ENCODE data around the gene MNDA. TPM values are rescaled to one million over a fixed set of nuclear protein-coding genes. Genes with fewer than 3 reads are reported as not detected.
"Not testable (repeated sequence)": the region's sequence is repeated elsewhere in the genome, so short reads cannot be mapped to it uniquely, and the experiment has no call there.

The MNDA gene
- total RNA-seq, 1 experiment from 2014 or later = not detected

DNA sequence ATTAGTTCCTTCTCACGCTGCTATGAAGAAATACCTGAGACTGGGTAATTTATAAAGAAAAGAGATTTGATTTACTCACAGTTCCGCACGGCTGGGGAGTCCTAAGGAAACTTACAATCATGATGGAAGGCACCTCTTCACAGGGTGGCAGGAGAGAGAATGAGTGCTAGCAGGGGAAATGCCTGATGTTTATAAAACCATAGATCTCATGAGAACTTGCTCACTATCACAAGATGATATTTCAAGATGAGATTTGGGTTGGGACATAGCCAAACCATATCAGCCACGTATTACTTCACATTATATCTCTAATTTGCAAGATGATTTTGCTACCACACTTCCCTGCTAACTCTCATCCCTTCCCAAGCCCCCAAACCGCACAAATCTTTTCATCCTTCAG lies 9.1 kb downstream of the MNDA start:
- Histone ChIP-seq H4K20me1 (ENCODE audit: insufficient read depth) (no peaks in the 10 kb centered on the region), H3K4me2 (no peak overlapping the region), H3K9me3 (ENCODE audit: insufficient read depth, low read depth) (no peaks in the 10 kb centered on the region), H3F3A (ENCODE audit: insufficient read depth, low read depth) (no peaks in the 10 kb centered on the region), H2AFZ (no peak overlapping the region), H3K36me3 (ENCODE audit: low read depth) (no peaks in the 10 kb centered on the region), H3K27ac (no peak overlapping the region), H3K4me1 (replicated peaks; ENCODE audit: insufficient read depth) (no peaks in the 10 kb centered on the region), H3K4me3 (no peak overlapping the region), H3K9me2 (ENCODE audit: insufficient read depth) (no peaks in the 10 kb centered on the region), H3K79me2 (ENCODE audit: low read depth) (no peaks in the 10 kb centered on the region), H3K27me3 (ENCODE audit: insufficient read depth, low read depth) (no peaks in the 10 kb centered on the region; the same call in 1 of the 2 replicates)
- no peak for TF ChIP-seq EZH2 (IDR thresholded peaks at IDR 0.05; ENCODE audit: low read depth)
- TF ChIP-seq, protein P1, sequence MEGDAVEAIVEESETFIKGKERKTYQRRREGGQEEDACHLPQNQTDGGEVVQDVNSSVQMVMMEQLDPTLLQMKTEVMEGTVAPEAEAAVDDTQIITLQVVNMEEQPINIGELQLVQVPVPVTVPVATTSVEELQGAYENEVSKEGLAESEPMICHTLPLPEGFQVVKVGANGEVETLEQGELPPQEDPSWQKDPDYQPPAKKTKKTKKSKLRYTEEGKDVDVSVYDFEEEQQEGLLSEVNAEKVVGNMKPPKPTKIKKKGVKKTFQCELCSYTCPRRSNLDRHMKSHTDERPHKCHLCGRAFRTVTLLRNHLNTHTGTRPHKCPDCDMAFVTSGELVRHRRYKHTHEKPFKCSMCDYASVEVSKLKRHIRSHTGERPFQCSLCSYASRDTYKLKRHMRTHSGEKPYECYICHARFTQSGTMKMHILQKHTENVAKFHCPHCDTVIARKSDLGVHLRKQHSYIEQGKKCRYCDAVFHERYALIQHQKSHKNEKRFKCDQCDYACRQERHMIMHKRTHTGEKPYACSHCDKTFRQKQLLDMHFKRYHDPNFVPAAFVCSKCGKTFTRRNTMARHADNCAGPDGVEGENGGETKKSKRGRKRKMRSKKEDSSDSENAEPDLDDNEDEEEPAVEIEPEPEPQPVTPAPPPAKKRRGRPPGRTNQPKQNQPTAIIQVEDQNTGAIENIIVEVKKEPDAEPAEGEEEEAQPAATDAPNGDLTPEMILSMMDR (conservative IDR thresholded peaks at IDR 0.05) = no peak
- ChIA-PET POLR2A (ENCODE audit: unreplicated experiment) (no interaction called here), CTCF (no interaction called here)
- intact Hi-C loops (cut with micrococcal nuclease; ENCODE audit: unreplicated experiment) = no loop called here
- no TSS peak for BruUV-seq (replicated peaks)
- DNase-seq = no peak

DNA sequence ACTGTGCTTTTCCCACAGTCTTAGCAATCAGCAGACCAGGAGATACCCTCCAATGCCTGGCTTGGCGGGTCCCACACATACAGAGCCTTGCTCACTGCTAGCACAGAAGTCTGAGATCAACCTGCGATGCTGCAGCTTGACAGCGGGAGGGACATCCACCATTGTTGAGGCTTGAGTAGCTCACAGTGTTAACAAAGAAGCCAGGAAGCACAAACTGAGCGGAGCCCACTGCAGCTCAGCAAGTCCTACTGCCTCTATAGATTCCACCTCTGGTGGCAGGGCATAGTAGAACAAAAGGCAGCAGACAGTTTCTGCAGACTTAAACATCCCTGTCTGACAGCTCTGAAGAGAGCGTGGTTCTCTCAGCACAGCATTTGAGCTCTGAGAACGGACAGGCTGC lies 33.4 kb downstream of the MNDA start:
- Histone ChIP-seq H3K36me3 (ENCODE audit: low read depth) (no peaks in the 10 kb centered on the region), H3K9me3 (ENCODE audit: insufficient read depth, low read depth) (no peaks in the 10 kb centered on the region), H3K79me2 (ENCODE audit: low read depth) (no peaks in the 10 kb centered on the region), H3K27ac (no peak overlapping the region), H3K27me3 (ENCODE audit: insufficient read depth, low read depth) (no peaks in the 10 kb centered on the region), H3K4me1 (replicated peaks; ENCODE audit: insufficient read depth) (no peaks in the 10 kb centered on the region), H3K9me2 (ENCODE audit: insufficient read depth) (no peaks in the 10 kb centered on the region), H3K4me2 (no peak overlapping the region), H2AFZ (no peak overlapping the region), H4K20me1 (ENCODE audit: insufficient read depth) (no peaks in the 10 kb centered on the region), H3K4me3 (no peak overlapping the region), H3F3A (ENCODE audit: insufficient read depth, low read depth) (no peaks in the 10 kb centered on the region)
- intact Hi-C loops (cut with micrococcal nuclease; ENCODE audit: unreplicated experiment) = no loop called here
- ChIA-PET POLR2A (ENCODE audit: unreplicated experiment) (no interaction called here), CTCF (no interaction called here)
- TF ChIP-seq, protein P1 (conservative IDR thresholded peaks at IDR 0.05) = no peak
- TF ChIP-seq EZH2 (IDR thresholded peaks at IDR 0.05; ENCODE audit: low read depth) = no peak
- no TSS peak for BruUV-seq (replicated peaks)
- DNase-seq = no peak

DNA sequence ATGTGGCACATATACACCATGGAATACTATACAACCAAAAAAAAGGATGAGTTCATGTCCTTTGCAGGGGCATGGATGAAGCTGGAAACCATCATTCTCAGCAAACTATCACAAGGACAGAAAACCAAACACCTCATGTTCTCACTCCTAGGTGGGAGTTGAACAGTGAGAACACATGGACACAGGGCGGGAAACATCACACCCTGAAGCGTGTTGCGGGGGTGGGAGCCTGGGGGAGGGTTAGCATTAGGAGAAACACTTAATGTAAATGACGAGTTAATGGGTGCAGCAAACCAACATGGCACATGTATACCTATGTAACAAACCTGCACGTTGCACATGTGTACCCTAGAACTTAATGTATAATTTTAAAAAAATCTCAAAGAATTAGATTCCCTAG lies 39.3 kb downstream of the MNDA start:
- H3K4me1 ChIP-seq (replicated peaks; ENCODE audit: insufficient read depth); intact Hi-C loops (cut with micrococcal nuclease; ENCODE audit: unreplicated experiment); H3K36me3 ChIP-seq (ENCODE audit: low read depth); H4K20me1 ChIP-seq (ENCODE audit: insufficient read depth); H3K4me3 ChIP-seq; H3K79me2 ChIP-seq (ENCODE audit: low read depth); H2AFZ ChIP-seq; H3K9me2 ChIP-seq (ENCODE audit: insufficient read depth); CTCF ChIA-PET; H3K4me2 ChIP-seq; H3K9me3 ChIP-seq (ENCODE audit: insufficient read depth, low read depth); H3K27me3 ChIP-seq (ENCODE audit: insufficient read depth, low read depth); H3F3A ChIP-seq (ENCODE audit: insufficient read depth, low read depth); BruUV-seq (replicated peaks); H3K27ac ChIP-seq; DNase-seq; POLR2A ChIA-PET (ENCODE audit: unreplicated experiment): not testable (repeated sequence)

DNA sequence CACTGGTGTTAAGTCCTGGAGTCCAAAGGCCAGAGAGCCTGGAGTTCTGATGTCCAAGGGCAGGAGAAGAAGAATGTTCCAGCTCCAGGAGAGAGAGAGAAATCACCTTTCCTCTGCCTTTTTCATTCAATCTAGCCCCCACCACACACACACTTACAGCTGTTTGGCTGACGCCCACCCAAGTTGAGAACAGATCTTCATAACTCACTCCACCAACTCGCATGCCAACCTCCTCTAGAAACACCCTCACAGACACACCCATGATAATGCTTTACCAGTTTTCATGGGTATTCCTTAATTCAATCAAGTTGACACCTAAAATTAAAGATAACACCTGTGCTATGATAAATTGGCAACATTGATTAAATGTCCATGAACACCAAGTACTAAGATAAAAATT lies 42.0 kb downstream of the MNDA start:
- Histone ChIP-seq H3K9me2 (ENCODE audit: insufficient read depth) (no peaks in the 10 kb centered on the region; the same call in 1 of the 2 replicates), H3K4me1 (replicated peaks; ENCODE audit: insufficient read depth) (no peaks in the 10 kb centered on the region), H3K4me3 (no peak overlapping the region), H3K4me2 (no peak overlapping the region), H3F3A (ENCODE audit: insufficient read depth, low read depth) (no peaks in the 10 kb centered on the region), H3K36me3 (ENCODE audit: low read depth) (no peaks in the 10 kb centered on the region), H3K27ac (no peak overlapping the region), H4K20me1 (ENCODE audit: insufficient read depth) (no peaks in the 10 kb centered on the region; the same call in 1 of the 2 replicates), H3K79me2 (ENCODE audit: low read depth) (no peaks in the 10 kb centered on the region), H3K27me3 (ENCODE audit: insufficient read depth, low read depth) (no peaks in the 10 kb centered on the region), H3K9me3 (ENCODE audit: insufficient read depth, low read depth) (no peaks in the 10 kb centered on the region), H2AFZ (no peak overlapping the region)
- TF ChIP-seq, protein P1 (conservative IDR thresholded peaks at IDR 0.05) = no peak
- intact Hi-C loops (cut with micrococcal nuclease; ENCODE audit: unreplicated experiment) = no loop called here
- ChIA-PET POLR2A (ENCODE audit: unreplicated experiment) (no interaction called here), CTCF (no interaction called here)
- DNase-seq = no peak
- BruUV-seq (replicated peaks) = no TSS peak
